NCI-H2171 treated with DMSO at 0.1 percent for 48 hours (cell line): ENCODE data around the gene KCNJ11.
A peak's percentile ranks its signal among the peaks of the same experiment; 100 is the strongest.
"Not testable (repeated sequence)": the region's sequence is repeated elsewhere in the genome, so short reads cannot be mapped to it uniquely, and the experiment has no call there.

Source experiments
- DNase-seq: peaks from one replicate; lab custom pipeline; 2025; lab: John Stamatoyannopoulos, UW

The KCNJ11 gene

GRCh38 chr11:17388609-17389210 lies at the start of gene KCNJ11:
Gene KCNJ11, minus strand, starts transcription at chr11:17388659. Its CDS starts 568 bp downstream, at chr11:17388091.
- no peak for DNase-seq

- DNase-seq = no peak
Observed at GRCh38 chr11:17437366-17437765, 48.9 kb upstream of the KCNJ11 start.

GRCh38 chr11:17434108-17434507 lies 45.6 kb upstream of the KCNJ11 start:
- no peak for DNase-seq

- DNase-seq = peak; percentile 48
Observed at GRCh38 chr11:17432002-17432401, 43.5 kb upstream of the KCNJ11 start.

- peak; percentile 61 for DNase-seq
Observed at GRCh38 chr11:17431139-17431538, 42.7 kb upstream of the KCNJ11 start.

- no peak for DNase-seq
Observed at GRCh38 chr11:17430616-17431015, 42.2 kb upstream of the KCNJ11 start.

GRCh38 chr11:17428925-17429324 lies 40.5 kb upstream of the KCNJ11 start:
- DNase-seq = no peak

GRCh38 chr11:17428261-17428660 lies 39.8 kb upstream of the KCNJ11 start:
- DNase-seq = no peak

GRCh38 chr11:17426233-17426632 lies 37.8 kb upstream of the KCNJ11 start:
- DNase-seq = not testable (repeated sequence)

- DNase-seq = no peak
Observed at GRCh38 chr11:17423533-17424310, 35.3 kb upstream of the KCNJ11 start.

GRCh38 chr11:17421781-17422180 lies 33.3 kb upstream of the KCNJ11 start:
- no peak for DNase-seq

GRCh38 chr11:17418444-17419081 lies 30.1 kb upstream of the KCNJ11 start:
- DNase-seq = no peak

GRCh38 chr11:17416492-17416891 lies 28.0 kb upstream of the KCNJ11 start:
- no peak for DNase-seq

GRCh38 chr11:17415523-17416104 lies 27.2 kb upstream of the KCNJ11 start:
- peak; percentile 8 for DNase-seq

GRCh38 chr11:17414992-17415391 lies 26.5 kb upstream of the KCNJ11 start:
- no peak for DNase-seq

- DNase-seq = peak; percentile 49
Observed at GRCh38 chr11:17414317-17414737, 25.9 kb upstream of the KCNJ11 start.

- no peak for DNase-seq
Observed at GRCh38 chr11:17413414-17414316, 25.2 kb upstream of the KCNJ11 start.

GRCh38 chr11:17412488-17413180 lies 24.2 kb upstream of the KCNJ11 start:
- DNase-seq = no peak

GRCh38 chr11:17411418-17411817 lies 23.0 kb upstream of the KCNJ11 start:
- DNase-seq = no peak

GRCh38 chr11:17410606-17411379 lies 22.3 kb upstream of the KCNJ11 start:
- no peak for DNase-seq
